ENCODE results near the gene SNRPD1.
"Not testable (repeated sequence)": the region's sequence is repeated elsewhere in the genome, so short reads cannot be mapped to it uniquely, and the experiment has no call there.

DNA sequence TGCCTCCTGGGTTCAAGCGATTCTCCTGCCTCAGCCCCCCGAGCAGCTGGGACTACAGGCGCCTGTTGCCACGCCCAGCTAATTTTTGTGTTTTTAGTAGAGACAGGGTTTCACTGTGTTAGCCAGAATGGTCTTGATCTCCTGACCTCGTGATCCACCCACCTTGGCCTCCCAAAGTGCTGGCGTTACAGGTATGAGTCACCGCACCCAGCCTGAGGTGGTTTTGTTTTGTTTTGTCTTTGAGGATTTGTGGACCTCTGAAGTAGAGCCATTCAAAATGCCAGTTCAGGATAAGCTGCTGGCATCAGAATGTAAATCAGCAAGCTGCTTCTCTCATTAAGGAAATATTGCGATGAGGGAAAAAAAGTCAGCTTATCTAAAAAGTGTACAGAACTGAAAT lies 63.2 kb downstream of the SNRPD1 start:
- TF ChIP-seq POLR2AphosphoS5 (IDR thresholded peaks at IDR 0.05; ENCODE audit: low read depth, low read length); POLR2A (IDR thresholded peaks at IDR 0.05; ENCODE audit: low read depth, low read length); TAF1 (IDR thresholded peaks at IDR 0.05; ENCODE audit: borderline replicate concordance, low read depth, low read length): not testable (repeated sequence)

All from GM12892 (cell line).